Raji (cell line): ENCODE results near the gene CASP6.

ENCODE experiments used
- POLR2A ChIP-seq: IDR thresholded peaks from 2 replicates; pipeline ENCODE4 v1.6.1; 2011; ENCODE audit warnings: low read depth, low read length, control low read depth; ENCODE audit not compliant: insufficient read depth

Gene CASP6

GRCh38 chr4:109729117-109729717 is 26.0 kb upstream of the CASP6 start:
- TF ChIP-seq POLR2A: no peak

GRCh38 chr4:109728385-109728784 is 25.1 kb upstream of the CASP6 start:
- no peak for TF ChIP-seq POLR2A

- no peak for TF ChIP-seq POLR2A
These were observed 19.9 kb upstream of the CASP6 start for GRCh38 chr4:109723110-109723509.

- TF ChIP-seq POLR2A: no peak
These were observed 19.1 kb upstream of the CASP6 start for GRCh38 chr4:109722357-109722756.

- no peak for TF ChIP-seq POLR2A
These were observed 17.8 kb upstream of the CASP6 start for GRCh38 chr4:109721033-109721432.

GRCh38 chr4:109719604-109720003 is 16.4 kb upstream of the CASP6 start:
- TF ChIP-seq POLR2A: no peak

GRCh38 chr4:109718759-109719158 is 15.5 kb upstream of the CASP6 start:
- no peak for TF ChIP-seq POLR2A

GRCh38 chr4:109713500-109713899 is 10.3 kb upstream of the CASP6 start:
- TF ChIP-seq POLR2A: no peak

- TF ChIP-seq POLR2A: no peak
These were observed 5.7 kb upstream of the CASP6 start for GRCh38 chr4:109708990-109709389.

- TF ChIP-seq POLR2A: no peak
These were observed 5.2 kb upstream of the CASP6 start for GRCh38 chr4:109708435-109708834.

- no peak for TF ChIP-seq POLR2A
These were observed 568 bp upstream of the CASP6 start for GRCh38 chr4:109703664-109704361.

- TF ChIP-seq POLR2A: no peak
These were observed 1.5 kb downstream of the CASP6 start for GRCh38 chr4:109701566-109702410.

GRCh38 chr4:109699553-109700225 is 3.6 kb downstream of the CASP6 start:
- no peak for TF ChIP-seq POLR2A

- no peak for TF ChIP-seq POLR2A
These were observed 4.6 kb downstream of the CASP6 start for GRCh38 chr4:109698656-109699055.

GRCh38 chr4:109691411-109691920 is 11.8 kb downstream of the CASP6 start:
- no peak for TF ChIP-seq POLR2A

- TF ChIP-seq POLR2A: no peak
These were observed 12.4 kb downstream of the CASP6 start for GRCh38 chr4:109690690-109691410.
